IMR-90 (cell line): ENCODE results near the gene TAF4.

Source experiments
- MAFK ChIP-seq: IDR thresholded peaks from 2 replicates; pipeline ENCODE4 v1.6.1; 2012; ENCODE audit warnings: low read depth, low read length, improper control_type of control experiment
- POLR2A ChIP-seq: IDR thresholded peaks from 2 replicates; pipeline ENCODE4 v1.6.1; 2012; ENCODE audit warnings: mild to moderate bottlenecking, low read depth, low read length
- RCOR1 ChIP-seq: IDR thresholded peaks from 2 replicates; pipeline ENCODE4 v1.6.1; 2012; ENCODE audit warnings: mild to moderate bottlenecking, low read length, improper control_type of control experiment; ENCODE audit not compliant: insufficient replicate concordance
- RFX5 ChIP-seq: IDR thresholded peaks from 2 replicates; pipeline ENCODE4 v1.8.0; 2012; ENCODE audit warnings: low read depth, mild to moderate bottlenecking, low read length, moderate library complexity
- TF ChIP-seq, protein P1 (sequence below): conservative IDR thresholded peaks from 2 replicates; pipeline ENCODE4 v1.5.1; 2012; ENCODE audit warnings: mild to moderate bottlenecking, low read depth, low read length, improper control_type of control experiment

DNA sequence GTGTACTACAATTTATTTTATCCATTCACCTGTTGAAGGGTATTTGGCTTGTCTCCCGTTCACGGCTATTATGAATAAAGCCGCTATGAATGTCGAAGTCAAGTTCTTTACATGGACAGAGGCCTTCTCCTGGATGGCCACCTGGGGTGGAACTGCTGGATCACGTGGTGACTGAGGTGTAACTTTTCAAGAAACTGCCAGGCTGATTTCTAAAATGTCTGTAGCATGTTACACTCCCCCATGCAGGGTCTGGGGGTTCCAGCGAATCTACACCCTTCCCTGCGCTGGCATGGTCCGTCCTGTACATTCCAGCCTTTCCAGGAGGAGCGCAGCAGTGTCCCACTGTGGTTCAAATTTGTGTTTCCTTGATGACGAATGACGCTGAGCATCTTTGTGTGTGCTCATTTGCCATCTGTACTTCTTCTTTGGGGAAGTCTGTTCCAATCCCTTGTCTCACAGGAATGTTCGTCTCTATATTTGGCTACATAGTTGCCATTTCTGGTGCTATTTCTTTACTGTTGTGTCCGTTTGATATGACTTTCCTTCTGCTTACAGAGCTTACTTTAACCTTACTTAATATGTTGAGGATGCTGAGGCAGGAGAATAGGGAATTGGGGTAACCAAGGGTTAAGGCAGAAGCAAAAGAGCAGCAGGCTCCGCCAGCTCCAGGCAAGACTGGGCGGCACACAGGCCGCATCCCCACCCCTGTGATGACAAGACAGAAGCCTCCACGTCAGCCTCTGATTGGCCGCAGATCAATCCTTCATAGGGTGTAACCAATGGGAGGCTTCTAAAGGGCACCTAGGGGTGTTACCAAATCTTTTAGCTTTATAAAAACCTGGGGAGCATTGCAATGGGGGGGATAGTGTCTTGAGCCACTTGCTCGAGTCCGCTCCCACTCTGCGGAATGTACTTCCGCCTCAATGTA lies 106.6 kb downstream of the TAF4 start:
- TF ChIP-seq, protein P1, sequence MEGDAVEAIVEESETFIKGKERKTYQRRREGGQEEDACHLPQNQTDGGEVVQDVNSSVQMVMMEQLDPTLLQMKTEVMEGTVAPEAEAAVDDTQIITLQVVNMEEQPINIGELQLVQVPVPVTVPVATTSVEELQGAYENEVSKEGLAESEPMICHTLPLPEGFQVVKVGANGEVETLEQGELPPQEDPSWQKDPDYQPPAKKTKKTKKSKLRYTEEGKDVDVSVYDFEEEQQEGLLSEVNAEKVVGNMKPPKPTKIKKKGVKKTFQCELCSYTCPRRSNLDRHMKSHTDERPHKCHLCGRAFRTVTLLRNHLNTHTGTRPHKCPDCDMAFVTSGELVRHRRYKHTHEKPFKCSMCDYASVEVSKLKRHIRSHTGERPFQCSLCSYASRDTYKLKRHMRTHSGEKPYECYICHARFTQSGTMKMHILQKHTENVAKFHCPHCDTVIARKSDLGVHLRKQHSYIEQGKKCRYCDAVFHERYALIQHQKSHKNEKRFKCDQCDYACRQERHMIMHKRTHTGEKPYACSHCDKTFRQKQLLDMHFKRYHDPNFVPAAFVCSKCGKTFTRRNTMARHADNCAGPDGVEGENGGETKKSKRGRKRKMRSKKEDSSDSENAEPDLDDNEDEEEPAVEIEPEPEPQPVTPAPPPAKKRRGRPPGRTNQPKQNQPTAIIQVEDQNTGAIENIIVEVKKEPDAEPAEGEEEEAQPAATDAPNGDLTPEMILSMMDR, result no peak
- TF ChIP-seq RFX5 (no peak), POLR2A (no peak), MAFK (no peak), RCOR1 (no peak)
